Liver (tissue), 9 donors: Measurements from ENCODE around the gene MRPS7. TPM values are rescaled to one million over a fixed set of nuclear protein-coding genes. Genes with fewer than 3 reads are reported as not detected.
A peak's percentile ranks its signal among the peaks of the same experiment; 100 is the strongest.

Source experiments
- DNase-seq: peaks from one replicate; pipeline ENCODE4 v3.0.0-alpha.2; 2017; ENCODE audit warnings: low spot score
- H3K27ac ChIP-seq, 2 donors: one replicate each; pipeline ENCODE4 v1.7.0; 2013; ENCODE audit warnings: inconsistent platforms in 2 of 2, low read length in 2 of 2, control low read depth in 1 of 2, low read depth in 1 of 2, mild to moderate bottlenecking in 1 of 2
- H3K27me3 ChIP-seq, 4 donors: one replicate each; pipeline versions ENCODE4 v1.6.1 to v1.7.0; 2013; ENCODE audit warnings: low read length in 3 of 4, inconsistent platforms in 1 of 4, mild to moderate bottlenecking in 1 of 4, moderate library complexity in 1 of 4; ENCODE audit not compliant: control insufficient read depth in 4 of 4, insufficient read depth in 4 of 4
- H3K36me3 ChIP-seq, 4 donors: one replicate each; pipeline versions ENCODE4 v1.6.1 to v1.7.0; 2013; ENCODE audit warnings: low read length in 3 of 4, mild to moderate bottlenecking in 3 of 4, low read depth in 1 of 4, moderate library complexity in 1 of 4; ENCODE audit not compliant: control insufficient read depth in 4 of 4, insufficient read depth in 3 of 4
- H3K4me1 ChIP-seq, 4 donors: one replicate each; pipeline versions ENCODE4 v1.6.1 to v1.7.0; 2013; ENCODE audit warnings: low read length in 3 of 4, mild to moderate bottlenecking in 3 of 4, moderate library complexity in 1 of 4; ENCODE audit not compliant: control insufficient read depth in 4 of 4, insufficient read depth in 4 of 4
- H3K4me3 ChIP-seq, 3 donors: one replicate each; pipeline versions ENCODE4 v1.6.1 to v1.7.0; 2013; ENCODE audit warnings: low read length in 3 of 3, control low read depth in 1 of 3, low read depth in 1 of 3, mild to moderate bottlenecking in 1 of 3
- H3K9ac ChIP-seq, 2 donors: one replicate each; pipeline ENCODE4 v1.7.0; 2013; ENCODE audit warnings: low read length in 2 of 2, mild to moderate bottlenecking in 2 of 2, moderate library complexity in 2 of 2, control low read depth in 1 of 2, low read depth in 1 of 2
- H3K9me3 ChIP-seq, 4 donors: one replicate each; pipeline versions ENCODE4 v1.6.1 to v1.7.0; 2013; ENCODE audit warnings: low read length in 3 of 4; ENCODE audit not compliant: control insufficient read depth in 4 of 4
- ATF3 ChIP-seq: IDR thresholded peaks from 2 replicates; pipeline ENCODE4 v1.6.1; 2016; ENCODE audit warnings: antibody characterized with exemption
- CTCF ChIP-seq: fragments of 150-350 bp; IDR thresholded peaks from 2 replicates; pipeline ENCODE4 v1.5.1; 2017; ENCODE audit warnings: improper control_type of control experiment, low read depth, low read length; ENCODE audit not compliant: missing input control
- FOXA1 ChIP-seq: IDR thresholded peaks from 2 replicates; pipeline ENCODE4 v1.6.1; 2016; ENCODE audit warnings: antibody characterized with exemption
- GABPA ChIP-seq, 2 donors: IDR thresholded peaks in 1 of 2; conservative IDR thresholded peaks in 1 of 2; 2 replicates each; pipeline ENCODE4 v1.6.1; 2016; ENCODE audit warnings: antibody characterized with exemption in 2 of 2, mild to moderate bottlenecking in 1 of 2, moderate library complexity in 1 of 2
- HNF4A ChIP-seq, 2 donors: conservative IDR thresholded peaks; 2 replicates each; pipeline ENCODE4 v1.6.1; 2016; ENCODE audit warnings: antibody characterized with exemption in 2 of 2, mild to moderate bottlenecking in 2 of 2
- HNF4G ChIP-seq: IDR thresholded peaks from 2 replicates; pipeline ENCODE4 v1.6.1; 2016; ENCODE audit warnings: antibody characterized with exemption
- JUND ChIP-seq, 2 donors: IDR thresholded peaks; 2 replicates each; pipeline ENCODE4 v1.6.1; 2016; ENCODE audit warnings: antibody characterized with exemption in 2 of 2
- NR2F2 ChIP-seq: IDR thresholded peaks from 2 replicates; pipeline ENCODE4 v1.6.1; 2016; ENCODE audit warnings: antibody characterized with exemption
- RAD21 ChIP-seq, 2 donors: IDR thresholded peaks; 2 replicates each; pipeline ENCODE4 v1.6.1; 2016; ENCODE audit warnings: antibody characterized with exemption in 2 of 2, mild to moderate bottlenecking in 2 of 2
- REST ChIP-seq: IDR thresholded peaks from 2 replicates; pipeline ENCODE4 v1.6.1; 2016; ENCODE audit warnings: antibody characterized with exemption, mild to moderate bottlenecking
- RXRA ChIP-seq, 2 donors: IDR thresholded peaks; 2 replicates each; pipeline ENCODE4 v1.6.1; 2017 to 2018; ENCODE audit warnings: antibody characterized with exemption in 2 of 2, mild to moderate bottlenecking in 1 of 2
- SP1 ChIP-seq: IDR thresholded peaks from 2 replicates; pipeline ENCODE4 v1.6.1; 2018; ENCODE audit warnings: antibody characterized with exemption, mild to moderate bottlenecking
- TAF1 ChIP-seq: conservative IDR thresholded peaks from 2 replicates; pipeline ENCODE4 v1.6.1; 2016; ENCODE audit warnings: antibody characterized with exemption, mild to moderate bottlenecking
- YY1 ChIP-seq: IDR thresholded peaks from 2 replicates; pipeline ENCODE4 v1.6.1; 2016; ENCODE audit warnings: antibody characterized with exemption, mild to moderate bottlenecking
- ZBTB33 ChIP-seq: IDR thresholded peaks from 2 replicates; pipeline ENCODE4 v1.6.1; 2016; ENCODE audit warnings: antibody characterized with exemption
- WGBS: extraction: QIAGEN DNeasy Blood & Tissue Kit; methylation state at CpG from one replicate; pipeline ENCODE4 v1.1.7; 2013; 5-methylcytosine and 5-hydroxymethylcytosine counted together
- polyA plus RNA-seq, 2 donors: library from polyadenylated mRNA; stranded (reverse) in 1 of 2; unstranded in 1 of 2; fragments of 200-250 nt in 1 of 2; fragments of >200 nt in 1 of 2; fragmentation: Nextera tagmentation in 1 of 2; extraction: Ambion mirVana in 1 of 2; gene quantifications; one replicate each; pipeline versions ENCODE4 v1.2.1 to v1.2.3, GENCODE V29; 2013 to 2015
- total RNA-seq, 2 donors: library from RNA; depleted of rRNA; stranded (reverse); fragments of >200 nt; gene quantifications; one replicate each; pipeline ENCODE4 v1.2.3, GENCODE V29; 2014
- donor health status: healthy.
- donor health status: healthy.
- donor health status: healthy.
- donor health status: healthy.
- donor health status: healthy.

MRPS7 gene
- total and polyA plus RNA-seq, 4 donors: 24.1 to 58.9 (median 39.4) TPM

- 77% methylated on average over 23 of the region's 23 CpGs for WGBS
- H3K27me3 ChIP-seq: no peaks in the 10 kb centered on the region
- H3K4me3 ChIP-seq: no peak overlapping the region
- no peaks in the 10 kb centered on the region for H3K9me3 ChIP-seq
- H3K36me3 ChIP-seq: peaks cover 16 to 84% (median 48%) of the 10 kb centered on the region in 4 donors
- TF ChIP-seq RXRA (IDR thresholded peaks at IDR 0.05) (no peak), RAD21 (IDR thresholded peaks at IDR 0.05) (peak in 1 of 2 donors; percentile 62), CTCF (peak; percentile 32), SP1 (no peak), TAF1 (no peak), ZBTB33 (no peak), FOXA1 (no peak)
- no peak overlapping the region for H3K9ac ChIP-seq
- H3K27ac ChIP-seq: no peak overlapping the region
- peak; percentile 48 for DNase-seq
- H3K4me1 ChIP-seq: peaks cover 0 to 7% (median 3%) of the 10 kb centered on the region in 4 donors
These were observed 21.1 kb upstream of the MRPS7 start for GRCh38 chr17:75240394-75241142.

- Histone ChIP-seq H3K4me1 (peaks cover 0 to 7% (median 3%) of the 10 kb centered on the region in 4 donors), H3K9ac (no peak overlapping the region), H3K27me3 (no peaks in the 10 kb centered on the region), H3K27ac (no peak overlapping the region), H3K9me3 (no peaks in the 10 kb centered on the region), H3K4me3 (no peak overlapping the region), H3K36me3 (peaks cover 17 to 84% (median 48%) of the 10 kb centered on the region in 4 donors)
- WGBS: 95% methylated on average over 7 of the region's 7 CpGs
- TF ChIP-seq YY1: no peak
- TF ChIP-seq NR2F2: no peak
- no peak for TF ChIP-seq HNF4A (conservative IDR thresholded peaks at IDR 0.05)
- no peak for TF ChIP-seq REST
- no peak for TF ChIP-seq HNF4G
- no peak for TF ChIP-seq CTCF
- no peak for TF ChIP-seq JUND (IDR thresholded peaks at IDR 0.05)
- TF ChIP-seq ATF3: no peak
- no peak for TF ChIP-seq GABPA (IDR thresholded peaks at IDR 0.05 in 1 of 2, conservative IDR thresholded peaks at IDR 0.05 in 1 of 2)
- no peak for TF ChIP-seq SP1
- no peak for TF ChIP-seq ZBTB33
- no peak for TF ChIP-seq RXRA (IDR thresholded peaks at IDR 0.05)
- DNase-seq: no peak
These were observed 20.6 kb upstream of the MRPS7 start for GRCh38 chr17:75241143-75241430.
